ENCODE results near the gene COX6B2.
"Not testable (repeated sequence)": the region's sequence is repeated elsewhere in the genome, so short reads cannot be mapped to it uniquely, and the experiment has no call there.

COX6B2 gene

GRCh38 chr19:55341595-55342531 lies 12.7 kb downstream of the COX6B2 start:
- DNase-seq (ENCODE audit: low spot score): no peak

GRCh38 chr19:55341171-55341588 lies 13.3 kb downstream of the COX6B2 start:
- DNase-seq (ENCODE audit: low spot score): peak; percentile 82

- DNase-seq (ENCODE audit: low spot score): no peak
These were observed 13.8 kb downstream of the COX6B2 start for GRCh38 chr19:55340784-55341147.

DNA sequence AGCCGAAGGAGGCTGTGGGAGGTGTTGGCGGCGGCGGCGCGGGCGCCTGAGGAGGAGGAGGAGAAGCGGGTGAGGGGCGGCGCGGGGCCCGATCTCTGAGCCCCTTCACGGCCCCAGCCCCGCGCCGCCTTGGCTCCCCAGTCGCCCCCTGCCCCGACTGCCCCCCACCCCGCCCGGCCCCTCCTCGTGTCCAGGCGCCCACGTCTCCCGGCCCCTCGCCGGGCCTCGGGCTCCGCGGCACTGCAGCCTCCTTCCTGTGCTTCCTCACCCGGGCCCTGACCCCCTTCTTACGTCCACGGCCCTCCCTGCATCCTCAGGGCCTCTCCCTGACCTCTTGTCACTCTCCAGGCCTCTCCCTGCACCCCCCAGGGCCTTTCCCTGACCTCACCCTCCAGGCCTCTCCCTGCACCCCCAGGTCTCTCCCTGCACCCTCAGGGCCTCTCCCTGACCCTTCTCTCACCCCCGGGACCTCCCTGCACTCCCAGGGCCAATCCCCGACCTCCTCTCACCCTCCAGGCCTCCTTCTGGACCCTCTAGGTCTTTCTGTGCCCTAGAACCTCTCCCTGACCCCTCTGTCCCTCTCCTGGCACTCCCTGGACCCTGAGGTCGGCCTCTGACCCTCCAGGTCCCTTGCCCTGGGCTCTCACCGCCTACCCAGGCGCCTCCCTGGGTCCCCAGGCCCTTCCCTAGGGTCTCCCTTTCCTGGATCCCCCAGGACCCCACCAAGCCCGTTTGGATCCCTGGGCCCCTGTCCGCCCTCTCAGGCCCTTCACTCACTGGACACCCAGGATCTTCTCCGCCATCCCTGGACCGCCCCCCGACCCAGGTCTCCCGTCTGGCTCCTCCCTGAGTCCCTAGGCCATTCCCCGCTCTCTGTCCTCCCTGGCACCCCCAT lies 14.4 kb downstream of the COX6B2 start:
- DNase-seq (ENCODE audit: low spot score): no peak

DNA sequence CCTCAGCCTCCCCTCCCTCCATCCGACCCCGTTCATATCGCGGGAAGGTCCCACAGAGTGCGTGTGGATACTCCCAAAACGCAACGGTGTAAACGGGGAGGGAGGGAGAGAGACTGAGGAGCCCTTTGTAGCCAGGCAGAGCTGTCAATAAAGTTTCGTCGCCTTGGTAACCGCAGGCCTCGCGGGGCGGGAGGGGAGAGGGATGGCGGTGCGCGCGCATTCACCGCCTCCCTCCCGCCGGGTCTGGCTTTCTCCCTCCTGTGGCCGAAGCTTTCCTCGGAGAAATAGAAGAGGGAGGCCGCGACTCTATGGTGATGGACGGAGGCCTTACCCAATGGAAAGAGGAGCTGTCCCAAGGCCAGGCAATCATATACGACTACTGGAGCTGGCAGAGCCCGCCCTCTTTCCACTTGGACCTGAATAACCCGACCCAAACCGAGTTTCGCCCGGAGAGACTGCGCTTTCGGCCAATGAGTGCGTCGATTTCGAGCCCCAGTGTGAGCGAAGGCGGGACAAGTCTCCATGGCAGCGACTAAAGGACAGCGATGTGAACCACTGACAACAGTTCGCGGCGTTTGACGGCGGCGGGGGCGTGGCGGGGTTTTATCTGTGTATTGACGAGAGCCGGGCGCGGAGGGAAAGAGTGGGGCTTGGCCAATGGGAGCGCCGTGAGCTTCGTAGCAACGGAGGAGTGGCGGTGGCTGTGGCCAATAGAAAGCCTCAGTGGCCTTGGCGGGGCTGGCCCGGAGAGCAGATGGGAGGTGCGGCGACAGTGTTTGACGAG lies 15.2 kb downstream of the COX6B2 start, which contains the start of gene KMT5C:
Gene KMT5C, plus strand, starts transcription at position 772 of the 784 bp plus-strand sequence. CDS start 2,061 bp downstream, outside the sequence.
- peak; percentile 100 for DNase-seq (ENCODE audit: low spot score)

GRCh38 chr19:55336101-55336500 lies 18.4 kb downstream of the COX6B2 start:
- no peak for DNase-seq (ENCODE audit: low spot score)

DNA sequence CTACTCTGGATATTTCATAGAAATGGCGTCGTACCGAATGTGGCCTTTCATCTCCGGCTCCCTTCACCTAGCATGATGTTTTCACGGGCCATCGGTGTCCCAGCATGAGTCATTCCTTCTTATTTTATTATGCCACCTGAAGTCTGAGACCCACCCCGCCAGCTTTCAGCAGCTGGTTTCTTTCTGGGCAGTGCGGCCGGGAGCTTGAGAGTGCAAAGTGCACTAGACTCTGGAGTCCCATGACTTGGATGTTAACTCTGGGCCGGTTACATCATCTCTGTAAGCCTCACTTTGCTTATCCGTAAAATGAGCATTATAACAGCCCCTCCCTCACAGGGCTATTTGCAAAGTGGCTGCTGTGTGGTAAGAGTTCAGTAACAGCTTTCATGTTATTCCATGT lies 20.6 kb downstream of the COX6B2 start:
- DNase-seq (ENCODE audit: low spot score): no peak

DNA sequence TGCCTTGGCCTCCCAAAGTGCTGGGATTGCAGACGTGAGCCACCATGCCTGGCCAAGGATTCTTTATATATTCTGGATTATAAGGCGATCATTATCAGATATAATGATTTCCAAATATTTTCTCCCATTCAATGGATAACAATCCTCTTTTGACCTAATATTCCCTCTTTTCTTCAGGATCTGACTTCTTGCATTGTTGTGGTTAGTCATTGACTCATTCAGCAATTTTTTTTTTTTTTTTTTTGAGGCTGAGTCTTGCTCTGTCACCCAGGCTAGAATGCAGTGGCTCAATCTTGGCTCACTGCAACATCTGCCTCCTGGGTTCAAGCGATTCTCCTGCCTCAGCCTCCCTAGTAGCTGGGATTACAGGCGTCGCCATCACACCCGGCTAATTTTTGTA lies 24.7 kb downstream of the COX6B2 start:
- DNase-seq (ENCODE audit: low spot score): not testable (repeated sequence)

- DNase-seq (ENCODE audit: low spot score): not testable (repeated sequence)
These were observed 25.7 kb downstream of the COX6B2 start for GRCh38 chr19:55328774-55329318.

- no peak for DNase-seq (ENCODE audit: low spot score)
These were observed 29.3 kb downstream of the COX6B2 start, which contains the start of gene TMEM150B for GRCh38 chr19:55325172-55325571. TMEM150B (minus strand) TSS chr19:55325341; CDS start chr19:55321036, 4,305 bp downstream.

DNA sequence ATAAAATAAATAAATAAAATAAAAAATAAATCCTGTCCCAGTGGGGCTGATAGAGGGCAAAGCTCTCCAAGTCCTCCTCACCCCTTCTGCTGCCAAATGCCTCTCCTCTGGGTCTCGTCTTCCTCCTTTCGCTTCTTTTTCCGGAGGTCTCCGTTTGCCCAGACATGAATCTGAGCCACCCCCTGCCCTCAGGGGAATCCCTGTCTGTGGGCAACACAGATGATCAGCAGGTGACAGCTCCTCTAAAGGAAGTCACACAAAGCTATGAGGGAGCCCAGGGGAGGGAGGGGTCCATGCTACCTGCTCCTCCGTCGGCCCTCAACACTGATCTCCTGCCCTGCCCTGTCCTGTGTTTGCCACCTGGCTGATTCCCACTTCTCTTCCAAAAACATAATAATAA lies 29.9 kb downstream of the COX6B2 start:
- DNase-seq (ENCODE audit: low spot score): no peak

DNA sequence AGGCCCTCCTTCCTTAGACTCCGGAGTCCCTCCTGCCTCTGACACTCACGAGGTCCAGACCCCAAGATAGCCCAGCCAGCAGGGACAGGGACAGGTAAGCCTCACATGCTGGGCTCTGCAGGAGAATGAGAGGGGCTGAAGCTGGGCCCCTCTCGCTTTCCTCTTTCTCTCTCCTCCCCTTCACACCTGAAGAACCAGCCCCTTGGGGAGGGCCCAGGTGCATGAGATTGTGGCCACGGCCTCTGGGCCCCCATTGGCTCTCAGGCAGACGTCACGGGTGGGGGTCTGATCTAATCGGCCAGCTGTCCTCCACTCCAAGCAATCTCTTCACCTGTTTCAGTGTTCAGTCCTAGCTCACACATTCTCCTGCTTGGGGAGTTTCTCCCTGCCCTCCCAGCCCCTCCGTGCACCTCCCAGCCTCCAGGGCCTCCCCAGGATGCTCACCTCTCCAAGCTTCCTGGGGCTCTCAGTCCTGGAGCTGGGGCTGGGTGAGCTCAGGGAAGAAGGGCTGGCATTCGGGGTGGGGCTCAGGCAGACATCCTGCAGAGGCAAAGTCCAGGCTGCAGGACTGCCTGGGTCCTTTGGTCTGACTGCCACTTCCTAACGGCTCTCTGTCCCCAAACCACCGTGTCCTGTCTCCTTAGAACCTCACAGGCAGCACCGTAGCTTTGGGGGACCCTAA lies 32.2 kb downstream of the COX6B2 start:
- DNase-seq (ENCODE audit: low spot score): no peak

DNA sequence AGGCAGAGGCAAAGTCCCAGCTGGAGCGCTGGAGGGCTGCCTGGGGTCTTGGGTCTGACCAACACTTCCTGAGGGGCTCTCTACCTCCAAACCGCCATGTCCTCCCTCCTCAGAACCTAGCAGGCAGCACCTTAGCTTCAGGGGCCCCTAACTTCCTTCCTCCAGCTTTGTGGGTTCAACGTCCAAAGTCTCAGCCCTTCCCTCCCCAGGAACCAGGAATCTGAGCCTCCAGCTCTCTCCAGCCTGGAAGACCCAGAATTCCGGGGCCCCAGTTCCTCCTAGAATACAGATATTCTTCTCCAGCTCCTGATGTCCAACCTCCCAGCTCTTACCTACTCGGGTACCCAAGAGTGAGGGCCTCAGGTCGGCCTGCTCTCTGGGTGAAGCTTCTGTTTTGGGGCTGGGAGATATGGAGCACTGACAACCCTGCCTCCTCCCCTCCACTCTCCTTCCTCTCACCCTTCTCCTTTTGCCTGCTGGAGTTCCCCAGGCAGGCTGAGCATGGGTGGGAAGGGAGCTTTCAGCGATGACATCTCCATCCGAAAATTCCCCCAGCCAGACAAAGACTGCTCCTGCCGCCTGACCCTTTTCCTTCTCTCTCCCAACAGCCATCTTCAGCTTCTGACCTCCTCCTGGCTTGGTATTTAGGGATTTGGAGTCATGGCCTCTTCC lies 32.9 kb downstream of the COX6B2 start:
- DNase-seq (ENCODE audit: low spot score): no peak

GRCh38 chr19:55320844-55321419 lies 33.6 kb downstream of the COX6B2 start:
- no peak for DNase-seq (ENCODE audit: low spot score)

DNA sequence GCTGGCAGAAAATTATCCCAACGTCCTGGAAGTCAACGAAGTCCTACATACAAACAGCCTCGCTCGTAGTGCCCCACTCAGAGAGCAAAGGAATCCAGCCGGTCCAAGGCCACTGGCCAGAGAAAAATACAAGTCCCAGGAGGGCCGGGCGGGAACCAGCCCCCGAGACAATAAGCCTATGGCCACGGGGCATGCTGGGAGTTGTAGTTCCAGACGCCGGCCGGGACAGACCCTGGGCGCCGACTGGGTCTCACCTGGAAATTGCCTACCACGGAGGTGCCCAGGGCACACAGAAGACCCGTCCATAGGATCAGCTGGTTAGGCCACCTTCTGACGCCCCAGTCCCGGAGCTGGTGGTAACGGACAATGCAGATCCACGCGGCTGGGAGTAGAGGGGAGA lies 34.7 kb downstream of the COX6B2 start:
- DNase-seq (ENCODE audit: low spot score): no peak

GRCh38 chr19:55316646-55317045 lies 37.9 kb downstream of the COX6B2 start:
- no peak for DNase-seq (ENCODE audit: low spot score)

GRCh38 chr19:55315956-55316525 lies 38.5 kb downstream of the COX6B2 start:
- DNase-seq (ENCODE audit: low spot score): no peak

DNA sequence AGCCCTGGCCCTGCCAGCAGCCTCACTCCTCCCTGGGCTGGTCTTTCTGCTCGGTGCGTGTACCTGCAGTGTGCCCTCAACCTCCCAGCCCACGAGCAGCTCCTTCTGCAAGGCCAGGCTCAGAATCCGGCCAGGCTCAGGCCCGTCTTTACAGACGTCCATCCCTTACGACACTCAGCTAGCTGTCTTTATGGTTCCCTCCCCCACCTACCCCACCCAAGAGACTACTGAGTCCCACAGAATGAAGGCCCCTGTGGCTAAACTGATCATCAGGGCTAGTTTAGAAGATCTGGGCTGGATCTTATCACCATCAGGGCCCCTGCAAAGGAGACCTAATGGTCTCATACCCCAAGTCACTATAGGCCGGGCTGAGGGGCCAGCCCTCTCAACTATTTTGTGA lies 40.1 kb downstream of the COX6B2 start:
- no peak for DNase-seq (ENCODE audit: low spot score)
